Measurements from ENCODE around the gene CSTB.
"Not testable (repeated sequence)": the region's sequence is repeated elsewhere in the genome, so short reads cannot be mapped to it uniquely, and the experiment has no call there.

CSTB gene

DNA sequence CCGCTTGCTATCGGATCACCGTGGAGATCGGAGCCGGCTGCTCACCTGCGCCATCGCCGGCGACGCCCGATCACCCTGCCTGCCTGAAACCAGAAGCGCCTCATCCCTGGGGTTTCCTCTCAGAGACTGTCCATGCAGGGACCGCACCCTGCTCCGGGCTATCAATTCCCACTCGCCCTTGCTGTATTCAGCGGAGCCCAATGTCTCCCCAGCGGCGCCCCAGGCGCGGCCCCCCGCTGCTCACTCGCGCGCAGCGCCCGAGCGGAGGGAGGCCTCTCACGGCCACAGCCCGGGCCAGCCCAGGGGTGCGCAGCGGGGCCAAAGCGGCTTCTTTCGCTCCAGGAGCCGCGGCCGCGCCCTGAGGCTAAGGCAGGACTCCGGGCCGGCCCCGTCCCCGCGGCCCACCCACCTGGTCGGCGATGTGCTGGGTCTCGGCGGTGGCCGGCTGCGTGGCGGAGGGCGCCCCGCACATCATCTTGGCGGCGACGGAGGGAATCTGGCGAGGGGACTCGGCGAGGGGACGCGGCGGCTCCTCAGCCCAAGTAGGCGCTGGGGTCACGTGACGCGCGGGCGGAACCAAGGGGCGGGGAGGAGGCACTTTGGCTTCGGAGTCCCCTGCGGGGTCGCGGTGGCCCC is at the start of gene CSTB:
Gene CSTB, minus strand, starts transcription at position 514 of the 636 bp plus-strand sequence. Its CDS starts 39 bp downstream, at position 475.
- DNase-seq (ENCODE audit: low read depth in 2 of 2) = peak; percentile 64 to 74

GRCh38 chr21:43825242-43825935 is 49.3 kb upstream of the CSTB start:
- DNase-seq (ENCODE audit: low read depth in 2 of 2) = no peak

- DNase-seq (ENCODE audit: low read depth in 2 of 2) = no peak
Measured at GRCh38 chr21:43824333-43825241, 48.5 kb upstream of the CSTB start.

DNA sequence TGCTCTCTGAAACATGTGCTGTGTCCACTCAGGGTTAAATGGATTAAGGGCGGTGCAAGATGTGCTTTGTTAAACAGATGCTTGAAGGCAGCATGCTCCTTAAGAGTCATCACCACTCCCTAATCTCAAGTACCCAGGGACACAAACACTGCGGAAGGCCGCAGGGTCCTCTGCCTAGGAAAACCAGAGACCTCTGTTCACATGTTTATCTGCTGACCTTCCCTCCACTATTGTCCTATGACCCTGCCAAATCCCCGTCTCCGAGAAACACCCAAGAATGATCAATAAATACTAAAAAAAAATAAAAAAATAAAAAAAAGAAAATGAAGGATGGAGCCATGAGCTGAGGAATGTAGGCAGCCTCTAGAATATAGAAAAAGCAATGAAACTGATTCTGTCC is 46.6 kb upstream of the CSTB start:
- DNase-seq (ENCODE audit: low read depth in 2 of 2) = not testable (repeated sequence)

DNA sequence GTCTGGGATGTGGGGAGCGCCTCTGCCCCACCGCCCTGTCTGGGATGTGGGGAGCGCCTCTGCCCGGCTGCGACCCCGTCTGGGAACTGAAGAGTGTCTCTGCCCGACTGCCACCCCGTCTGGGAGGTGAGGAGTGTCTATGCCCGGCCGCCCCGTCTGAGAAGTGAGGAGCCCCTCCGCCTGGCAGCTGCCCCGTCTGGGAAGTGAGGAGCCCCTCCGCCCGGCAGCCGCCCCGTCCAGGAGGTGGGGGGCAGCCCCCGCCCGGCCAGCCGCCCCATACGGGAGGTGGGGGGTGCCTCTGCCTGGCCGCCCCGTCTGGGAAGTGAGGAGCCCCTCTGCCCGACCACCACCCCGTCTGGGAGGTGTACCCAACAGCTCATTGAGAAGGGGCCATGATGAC is 46.1 kb upstream of the CSTB start:
- not testable (repeated sequence) for DNase-seq (ENCODE audit: low read depth in 2 of 2)

- DNase-seq (ENCODE audit: low read depth in 2 of 2) = no peak
Measured at GRCh38 chr21:43820466-43820865, 44.4 kb upstream of the CSTB start.

GRCh38 chr21:43819511-43820405 is 43.6 kb upstream of the CSTB start:
- no peak for DNase-seq (ENCODE audit: low read depth in 2 of 2)

- no peak for DNase-seq (ENCODE audit: low read depth in 2 of 2)
Measured at GRCh38 chr21:43818685-43819084, 42.6 kb upstream of the CSTB start.

DNA sequence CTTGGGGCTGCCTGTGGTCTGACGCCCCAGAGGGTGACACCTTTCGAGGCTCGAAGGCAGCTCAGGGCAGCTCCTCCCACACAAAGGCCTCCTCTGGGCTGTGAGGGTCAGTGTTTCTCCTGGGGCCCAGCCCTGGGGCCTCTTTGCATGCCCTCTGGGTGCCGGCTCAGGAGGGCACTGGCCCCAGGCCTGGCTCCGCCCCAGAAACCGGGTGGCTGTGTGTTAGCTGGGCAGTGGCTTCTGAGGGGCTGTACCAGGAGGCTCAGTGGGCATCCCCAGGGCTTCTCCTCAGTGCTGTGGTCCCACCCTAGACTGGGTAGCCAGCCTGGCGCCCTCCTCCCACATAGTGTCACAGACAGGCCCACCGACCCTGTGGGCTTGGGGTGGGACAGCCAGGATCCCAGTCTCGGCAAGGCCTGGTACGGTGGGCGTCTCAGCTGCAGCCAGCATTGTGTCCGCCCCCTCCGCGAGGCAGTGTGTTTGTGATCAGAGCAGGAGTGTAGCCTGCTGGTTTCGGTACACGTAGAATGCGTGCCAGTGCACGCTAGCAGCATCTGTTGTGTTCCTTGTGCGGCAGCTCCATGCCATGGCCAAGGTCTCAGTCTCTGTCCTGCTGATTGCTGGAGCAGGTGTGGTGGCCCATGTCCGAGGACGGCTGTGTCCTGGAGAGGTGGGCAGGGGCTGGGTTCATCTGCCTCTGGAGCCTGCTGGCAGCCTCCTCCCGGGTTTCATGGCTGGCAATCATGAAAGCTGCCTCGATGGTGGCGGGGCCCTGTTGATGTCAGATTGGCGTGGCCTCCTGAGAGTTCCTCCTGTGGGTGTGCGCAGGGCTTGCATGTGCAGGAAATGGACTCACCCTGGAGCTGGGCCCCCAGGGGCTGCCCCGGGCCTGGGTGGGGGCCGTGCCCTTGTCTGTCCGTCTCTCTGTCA is 41.3 kb upstream of the CSTB start:
- DNase-seq (ENCODE audit: low read depth in 2 of 2) = no peak

- no peak for DNase-seq (ENCODE audit: low read depth in 2 of 2)
Measured at GRCh38 chr21:43816611-43817071, 40.5 kb upstream of the CSTB start.

GRCh38 chr21:43815991-43816390 is 39.9 kb upstream of the CSTB start:
- no peak for DNase-seq (ENCODE audit: low read depth in 2 of 2)

- no peak for DNase-seq (ENCODE audit: low read depth in 2 of 2)
Measured at GRCh38 chr21:43815107-43815613, 39.1 kb upstream of the CSTB start.

- no peak for DNase-seq (ENCODE audit: low read depth in 2 of 2)
Measured at GRCh38 chr21:43814215-43815106, 38.4 kb upstream of the CSTB start.

- no peak for DNase-seq (ENCODE audit: low read depth in 2 of 2)
Measured at GRCh38 chr21:43813656-43813980, 37.5 kb upstream of the CSTB start.

GRCh38 chr21:43812957-43813655 is 37.0 kb upstream of the CSTB start:
- DNase-seq (ENCODE audit: low read depth in 2 of 2) = no peak

DNA sequence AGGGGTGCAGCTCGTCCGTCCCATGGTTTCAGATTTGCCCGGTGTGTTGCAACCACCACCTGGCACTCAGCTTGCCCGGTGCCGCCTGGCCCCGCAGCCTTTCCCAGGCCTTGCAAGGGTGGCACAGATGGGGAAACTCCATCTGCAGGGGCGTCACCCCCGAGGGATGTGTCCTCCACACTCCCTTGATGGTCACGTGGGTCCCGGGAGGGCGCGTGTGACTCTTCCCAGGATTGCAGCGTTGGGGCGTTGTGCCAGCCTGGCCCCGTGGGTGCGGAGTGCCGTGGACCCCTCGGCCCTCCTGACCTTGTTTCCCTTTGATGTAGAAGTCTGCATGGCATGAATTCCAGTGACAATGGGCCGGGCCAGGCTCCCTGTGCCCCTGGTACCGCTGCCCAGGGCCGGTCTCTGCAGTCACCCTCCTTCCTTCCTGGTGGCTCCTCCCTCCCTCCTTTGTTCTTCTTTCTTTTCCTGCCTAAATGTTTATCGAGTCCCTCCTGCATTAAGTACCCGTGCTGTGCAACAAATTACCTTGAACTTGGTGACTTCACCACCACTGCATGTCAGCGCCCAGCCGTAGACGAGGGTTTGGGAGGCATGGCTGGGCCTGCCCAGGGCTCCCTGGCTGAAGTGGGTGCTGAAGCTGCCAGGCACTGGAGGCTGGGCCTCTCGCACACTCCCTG is 36.2 kb upstream of the CSTB start:
- no peak for DNase-seq (ENCODE audit: low read depth in 2 of 2)

DNA sequence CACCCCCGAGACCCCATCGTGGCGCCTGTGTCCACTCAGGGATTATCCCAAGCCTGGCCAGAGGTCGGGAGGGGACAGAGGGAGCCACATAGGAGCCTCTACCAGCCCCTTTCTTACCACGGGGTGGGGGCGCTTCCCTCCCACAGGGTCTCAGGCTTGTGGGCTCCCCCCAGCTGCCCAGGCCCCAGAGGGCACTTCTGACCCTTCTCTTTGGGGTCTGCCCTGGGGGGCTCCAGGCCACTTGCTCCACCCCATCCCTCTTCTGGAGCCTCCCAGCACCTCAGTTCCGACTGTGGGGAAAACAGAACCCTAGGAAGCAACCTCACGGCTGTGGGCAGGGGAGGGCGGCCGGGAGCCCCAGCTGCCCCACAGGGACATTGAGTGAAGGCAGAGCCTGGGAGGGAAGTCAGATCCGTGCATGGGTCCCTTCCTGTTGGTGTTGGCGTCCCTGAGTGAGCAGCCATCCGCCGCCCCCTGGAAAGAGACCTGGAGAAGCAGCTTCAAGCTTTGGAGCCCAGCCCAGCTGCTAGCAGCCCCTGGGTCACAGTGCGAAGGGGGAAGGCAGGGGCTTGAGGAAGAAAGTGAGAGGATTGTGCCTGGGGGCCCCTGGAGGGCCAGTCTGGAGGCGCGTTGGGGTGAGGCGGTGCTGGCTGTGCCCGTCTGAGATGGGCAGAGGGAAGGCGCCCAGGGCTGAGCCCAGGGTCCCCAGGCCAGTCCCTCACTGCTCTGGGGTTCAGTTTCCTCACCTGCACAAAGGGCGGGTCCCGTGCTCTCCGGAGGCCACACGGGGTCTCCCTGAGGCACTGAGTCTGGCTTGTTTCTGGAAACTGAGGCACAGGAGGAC is 35.4 kb upstream of the CSTB start:
- DNase-seq (ENCODE audit: low read depth in 2 of 2) = no peak

All from stimulated activated CD8-positive, alpha-beta memory T cell treated with anti-CD3 and anti-CD28 coated beads, Interleukin-15, amount 100 ng/mL, for 4 hours (primary cell).